HUES48 (cell line): ENCODE results near the gene DDX54.
A peak's percentile ranks its signal among the peaks of the same experiment; 100 is the strongest.

ENCODE experiments used
- H3K27ac ChIP-seq: one replicate; pipeline ENCODE4 v1.7.0; 2013; ENCODE audit warnings: low read depth, low read length, inconsistent platforms
- H3K27me3 ChIP-seq: 2 replicates; pipeline ENCODE4 v1.6.1; 2013; ENCODE audit warnings: mild to moderate bottlenecking, low read length; ENCODE audit not compliant: control insufficient read depth, insufficient read depth
- H3K36me3 ChIP-seq: 2 replicates; pipeline ENCODE4 v1.6.1; 2013; ENCODE audit warnings: low read length; ENCODE audit not compliant: control insufficient read depth, insufficient read depth
- H3K4me1 ChIP-seq: 2 replicates; pipeline ENCODE4 v1.6.1; 2013; ENCODE audit warnings: mild to moderate bottlenecking, low read length; ENCODE audit not compliant: control insufficient read depth, insufficient read depth
- H3K4me3 ChIP-seq: 2 replicates; pipeline ENCODE4 v1.5.1; 2013; ENCODE audit warnings: mild to moderate bottlenecking, low read depth, low read length
- H3K9ac ChIP-seq: 2 replicates; pipeline ENCODE4 v1.6.1; 2013; ENCODE audit warnings: mild to moderate bottlenecking, low read depth, low read length, moderate library complexity
- H3K9me3 ChIP-seq: 2 replicates; pipeline ENCODE4 v1.6.1; 2013; ENCODE audit warnings: low read length; ENCODE audit not compliant: control insufficient read depth, insufficient read depth

DDX54 gene

GRCh38 chr12:113198296-113198695, 13.0 kb upstream of the DDX54 start:
- Histone ChIP-seq H3K4me1 (no peaks in the 10 kb centered on the region), H3K9ac (no peak overlapping the region), H3K9me3 (no peaks in the 10 kb centered on the region), H3K4me3 (no peak overlapping the region), H3K27ac (no peak overlapping the region), H3K27me3 (no peaks in the 10 kb centered on the region), H3K36me3 (no peaks in the 10 kb centered on the region)

GRCh38 chr12:113197518-113198077, 12.3 kb upstream of the DDX54 start:
- Histone ChIP-seq H3K27me3 (no peaks in the 10 kb centered on the region), H3K4me1 (no peaks in the 10 kb centered on the region), H3K9ac (no peak overlapping the region), H3K9me3 (no peaks in the 10 kb centered on the region), H3K27ac (no peak overlapping the region), H3K4me3 (no peak overlapping the region), H3K36me3 (peaks cover 3% of the 10 kb centered on the region)

GRCh38 chr12:113196990-113197389, 11.7 kb upstream of the DDX54 start:
- Histone ChIP-seq H3K27me3 (no peaks in the 10 kb centered on the region), H3K9me3 (no peaks in the 10 kb centered on the region), H3K4me3 (no peak overlapping the region), H3K36me3 (peaks cover 8% of the 10 kb centered on the region), H3K27ac (no peak overlapping the region), H3K9ac (no peak overlapping the region), H3K4me1 (no peaks in the 10 kb centered on the region)

GRCh38 chr12:113196582-113196981, 11.3 kb upstream of the DDX54 start:
- peaks cover 12% of the 10 kb centered on the region for H3K36me3 ChIP-seq
- H3K27ac ChIP-seq: no peak overlapping the region

GRCh38 chr12:113195598-113195997, 10.3 kb upstream of the DDX54 start:
- H3K9me3 ChIP-seq: no peaks in the 10 kb centered on the region
- no peaks in the 10 kb centered on the region for H3K27me3 ChIP-seq
- no peaks in the 10 kb centered on the region for H3K4me1 ChIP-seq
- H3K27ac ChIP-seq: no peak overlapping the region
- H3K36me3 ChIP-seq: peaks cover 22% of the 10 kb centered on the region
- H3K4me3 ChIP-seq: no peak overlapping the region
- H3K9ac ChIP-seq: no peak overlapping the region

More at GRCh38 chr12:113196582-113196981, 11.3 kb upstream of the DDX54 start:
- H3K9ac ChIP-seq: no peak overlapping the region
- H3K4me1 ChIP-seq: no peaks in the 10 kb centered on the region
- no peaks in the 10 kb centered on the region for H3K9me3 ChIP-seq
- H3K27me3 ChIP-seq: no peaks in the 10 kb centered on the region
- H3K4me3 ChIP-seq: no peak overlapping the region

- Histone ChIP-seq H3K4me3 (no peak overlapping the region), H3K9ac (no peak overlapping the region), H3K36me3 (peaks cover 27% of the 10 kb centered on the region), H3K9me3 (no peaks in the 10 kb centered on the region), H3K4me1 (no peaks in the 10 kb centered on the region), H3K27me3 (no peaks in the 10 kb centered on the region), H3K27ac (peak overlapping the region; percentile 31)
Observed at GRCh38 chr12:113194971-113195391, 9.7 kb upstream of the DDX54 start.

GRCh38 chr12:113191227-113191626, 5.9 kb upstream of the DDX54 start:
- Histone ChIP-seq H3K4me3 (no peak overlapping the region), H3K36me3 (peaks cover 43% of the 10 kb centered on the region), H3K4me1 (0 out of 2 replicates have a peak, but pooled peaks cover 2% of the 10 kb centered on the region), H3K27me3 (no peaks in the 10 kb centered on the region), H3K9ac (no peak overlapping the region), H3K9me3 (no peaks in the 10 kb centered on the region), H3K27ac (no peak overlapping the region)

- H3K9ac ChIP-seq: no peak overlapping the region
Observed at GRCh38 chr12:113190761-113191160, 5.5 kb upstream of the DDX54 start.

GRCh38 chr12:113189361-113189760, 4.1 kb upstream of the DDX54 start:
- Histone ChIP-seq H3K9ac (no peak overlapping the region), H3K4me3 (no peak overlapping the region), H3K36me3 (peaks cover 43% of the 10 kb centered on the region), H3K4me1 (0 out of 2 replicates have a peak, but pooled peaks cover 3% of the 10 kb centered on the region), H3K27me3 (no peaks in the 10 kb centered on the region), H3K27ac (no peak overlapping the region), H3K9me3 (no peaks in the 10 kb centered on the region)

More at GRCh38 chr12:113190761-113191160, 5.5 kb upstream of the DDX54 start:
- Histone ChIP-seq H3K4me1 (0 out of 2 replicates have a peak, but pooled peaks cover 3% of the 10 kb centered on the region), H3K27ac (no peak overlapping the region), H3K36me3 (peaks cover 43% of the 10 kb centered on the region), H3K4me3 (no peak overlapping the region), H3K9me3 (no peaks in the 10 kb centered on the region), H3K27me3 (no peaks in the 10 kb centered on the region)

GRCh38 chr12:113186666-113187325, 1.5 kb upstream of the DDX54 start:
- Histone ChIP-seq H3K9ac (no peak overlapping the region), H3K27ac (no peak overlapping the region), H3K4me1 (0 out of 2 replicates have a peak, but pooled peaks cover 3% of the 10 kb centered on the region), H3K36me3 (peaks cover 41% of the 10 kb centered on the region), H3K4me3 (no peak overlapping the region), H3K9me3 (no peaks in the 10 kb centered on the region), H3K27me3 (no peaks in the 10 kb centered on the region)

- H3K9me3 ChIP-seq: no peaks in the 10 kb centered on the region
- no peaks in the 10 kb centered on the region for H3K27me3 ChIP-seq
- H3K4me3 ChIP-seq: peak overlapping the region; percentile 94
- peaks cover 35% of the 10 kb centered on the region for H3K36me3 ChIP-seq
- peak overlapping the region; percentile 95 for H3K9ac ChIP-seq
- peak overlapping the region; percentile 90 for H3K27ac ChIP-seq
- 0 out of 2 replicates have a peak, but pooled peaks cover 3% of the 10 kb centered on the region for H3K4me1 ChIP-seq
Observed at GRCh38 chr12:113186033-113186365, 721 bp upstream of the DDX54 start.
